WTC11 (cell line): ENCODE results near the gene ARMC2. TPM values are rescaled to one million over a fixed set of nuclear protein-coding genes. Genes with fewer than 3 reads are reported as not detected.
"Not testable (repeated sequence)": the region's sequence is repeated elsewhere in the genome, so short reads cannot be mapped to it uniquely, and the experiment has no call there.

ENCODE experiments used
- ATAC-seq: fragments of 200-7000 bp; cut with Tn5 transposase; 2 replicates; pipeline ENCODE4 v1.10.0; 2021; ENCODE audit warnings: mild to moderate bottlenecking, moderate library complexity
- CTCF ChIA-PET: fragments of 300-600 bp; sonication (Branson Sonifier 250); formaldehyde crosslinking; loops from one replicate; lab custom pipeline; 2021; ENCODE audit warnings: antibody characterized with exemption; lab: Charles Lee
- POLR2A ChIA-PET: fragments of 350-600 bp; sonication (Branson Sonifier 250); formaldehyde crosslinking; loops from one replicate; lab custom pipeline; 2021; ENCODE audit warnings: antibody characterized with exemption; lab: Charles Lee
- DNase-seq: peaks from one replicate; pipeline ENCODE4 v3.0.0; 2021; ENCODE audit warnings: low spot score
- H3K27ac Mint-ChIP-seq: 2 replicates; pipeline ENCODE4 v1.8.0; 2021; ENCODE audit warnings: mixed read lengths
- H3K27me3 Mint-ChIP-seq: 2 replicates; pipeline ENCODE4 v1.8.0; 2021; ENCODE audit warnings: low read depth, mild to moderate bottlenecking, moderate library complexity, mixed read lengths
- H3K36me3 Mint-ChIP-seq: 2 replicates; pipeline ENCODE4 v1.8.0; 2021; ENCODE audit warnings: mixed read lengths
- H3K4me1 Mint-ChIP-seq: 2 replicates; pipeline ENCODE4 v1.8.0; 2022; ENCODE audit warnings: mixed read lengths
- H3K4me3 Mint-ChIP-seq: 2 replicates; pipeline ENCODE4 v1.8.0; 2021; ENCODE audit warnings: mild to moderate bottlenecking, moderate library complexity, mixed read lengths
- H3K9me3 Mint-ChIP-seq: 2 replicates; pipeline ENCODE4 v1.8.0; 2021; ENCODE audit warnings: mixed read lengths
- E2F4 ChIP-seq: sonication (generic); formaldehyde crosslinking; IDR thresholded peaks from 2 replicates; pipeline ENCODE4 v1.8.1; 2022; ENCODE audit warnings: low read depth, mild to moderate bottlenecking, moderate library complexity, missing genetic modification reagents, borderline replicate concordance
- ETV6 ChIP-seq: sonication (generic); formaldehyde crosslinking; IDR thresholded peaks from 2 replicates; pipeline ENCODE4 v1.8.1; 2022; ENCODE audit warnings: mild to moderate bottlenecking, missing genetic modification reagents
- GRHL2 ChIP-seq: fragments of 250-450 bp; sonication (Bioruptor Pico); IDR thresholded peaks from 2 replicates; pipeline ENCODE4 v1.8.0; 2022; ENCODE audit warnings: mild to moderate bottlenecking, moderate library complexity; ENCODE audit not compliant: insufficient replicate concordance, severe bottlenecking
- GTF2I ChIP-seq: fragments of 250-450 bp; sonication (Bioruptor Pico); conservative IDR thresholded peaks from 2 replicates; pipeline ENCODE4 v1.4.0; 2021; ENCODE audit warnings: mild to moderate bottlenecking
- IRF2 ChIP-seq: sonication (generic); formaldehyde crosslinking; IDR thresholded peaks from 2 replicates; pipeline ENCODE4 v1.8.0; 2022; ENCODE audit warnings: low read depth, missing genetic modification reagents, borderline replicate concordance
- KAT7 ChIP-seq: sonication (generic); formaldehyde crosslinking; IDR thresholded peaks from 2 replicates; pipeline ENCODE4 v1.8.1; 2023; ENCODE audit warnings: missing genetic modification reagents, mild to moderate bottlenecking, borderline replicate concordance
- NFATC4 ChIP-seq: fragments of 250-450 bp; sonication (Bioruptor Pico); IDR thresholded peaks from 2 replicates; pipeline ENCODE4 v1.9.0; 2021; ENCODE audit warnings: mild to moderate bottlenecking
- RORB ChIP-seq: fragments of 250-450 bp; sonication (Bioruptor Pico); IDR thresholded peaks from 2 replicates; pipeline ENCODE4 v1.9.0; 2021; ENCODE audit warnings: mild to moderate bottlenecking
- SOX15 ChIP-seq: fragments of 250-450 bp; sonication (Bioruptor Pico); IDR thresholded peaks from 2 replicates; pipeline ENCODE4 v1.9.0; 2021; ENCODE audit warnings: mild to moderate bottlenecking
- ZNF219 ChIP-seq: sonication (generic); formaldehyde crosslinking; IDR thresholded peaks from 2 replicates; pipeline ENCODE4 v1.8.0; 2023; ENCODE audit warnings: missing genetic modification reagents, mild to moderate bottlenecking, borderline replicate concordance
- ZNF232 ChIP-seq: sonication (generic); formaldehyde crosslinking; IDR thresholded peaks from 2 replicates; pipeline ENCODE4 v1.8.0; 2022; ENCODE audit warnings: mild to moderate bottlenecking, missing genetic modification reagents
- ZNF317 ChIP-seq: sonication (generic); formaldehyde crosslinking; IDR thresholded peaks from 2 replicates; pipeline ENCODE4 v1.8.1; 2023; ENCODE audit warnings: low read depth, mild to moderate bottlenecking, moderate library complexity, missing genetic modification reagents, borderline replicate concordance
- total RNA-seq: library from RNA; stranded (reverse); gene quantifications from 3 replicates; pipeline ENCODE4 v1.2.3, GENCODE V29; 2021
- TF ChIP-seq, protein P1 (sequence below): sonication (generic); formaldehyde crosslinking; IDR thresholded peaks from 2 replicates; pipeline ENCODE4 v1.8.0; 2022; ENCODE audit warnings: mild to moderate bottlenecking, missing genetic modification reagents
- TF ChIP-seq, protein P2 (sequence below): sonication (generic); formaldehyde crosslinking; IDR thresholded peaks from 2 replicates; pipeline ENCODE4 v1.8.0; 2022; ENCODE audit warnings: mild to moderate bottlenecking, missing genetic modification reagents
- TF ChIP-seq, protein P3 (sequence below): sonication (generic); formaldehyde crosslinking; IDR thresholded peaks from 2 replicates; pipeline ENCODE4 v1.8.0; 2022; ENCODE audit warnings: mild to moderate bottlenecking, missing genetic modification reagents
- TF ChIP-seq, protein P4 (sequence below): sonication (generic); formaldehyde crosslinking; conservative IDR thresholded peaks from 2 replicates; pipeline ENCODE4 v1.8.1; 2022; ENCODE audit warnings: mild to moderate bottlenecking, missing genetic modification reagents

The ARMC2 gene
- total RNA-seq, 1 experiment from 2014 or later, result 5.2 TPM

DNA sequence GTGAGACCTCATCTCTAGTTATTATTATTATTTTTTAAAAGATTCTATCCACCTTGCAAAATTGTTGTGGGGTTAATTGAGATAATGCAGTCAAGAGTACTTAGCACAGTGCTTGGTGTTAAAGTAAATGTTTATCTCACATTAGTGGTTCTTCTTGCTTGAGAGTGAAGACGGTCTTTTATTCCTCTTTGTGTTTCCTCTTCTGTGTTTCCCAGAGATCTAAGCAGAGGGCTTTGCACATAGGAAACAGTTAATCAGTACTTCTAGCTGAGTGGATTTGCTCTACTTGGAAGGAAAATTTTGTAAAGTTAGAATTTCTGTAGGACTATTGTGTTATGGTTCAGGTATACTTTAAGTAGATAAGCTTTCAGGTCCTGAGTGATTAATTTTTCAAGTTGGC lies 3.5 kb downstream of the ARMC2 start:
- TF ChIP-seq, protein P1, sequence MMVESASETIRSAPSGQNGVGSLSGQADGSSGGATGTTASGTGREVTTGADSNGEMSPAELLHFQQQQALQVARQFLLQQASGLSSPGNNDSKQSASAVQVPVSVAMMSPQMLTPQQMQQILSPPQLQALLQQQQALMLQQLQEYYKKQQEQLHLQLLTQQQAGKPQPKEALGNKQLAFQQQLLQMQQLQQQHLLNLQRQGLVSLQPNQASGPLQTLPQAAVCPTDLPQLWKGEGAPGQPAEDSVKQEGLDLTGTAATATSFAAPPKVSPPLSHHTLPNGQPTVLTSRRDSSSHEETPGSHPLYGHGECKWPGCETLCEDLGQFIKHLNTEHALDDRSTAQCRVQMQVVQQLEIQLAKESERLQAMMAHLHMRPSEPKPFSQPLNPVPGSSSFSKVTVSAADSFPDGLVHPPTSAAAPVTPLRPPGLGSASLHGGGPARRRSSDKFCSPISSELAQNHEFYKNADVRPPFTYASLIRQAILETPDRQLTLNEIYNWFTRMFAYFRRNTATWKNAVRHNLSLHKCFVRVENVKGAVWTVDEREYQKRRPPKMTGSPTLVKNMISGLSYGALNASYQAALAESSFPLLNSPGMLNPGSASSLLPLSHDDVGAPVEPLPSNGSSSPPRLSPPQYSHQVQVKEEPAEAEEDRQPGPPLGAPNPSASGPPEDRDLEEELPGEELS, result no peak
- TF ChIP-seq ZNF317 (CRISPR knock-in tag) (no peak), E2F4 (CRISPR knock-in tag) (no peak), ZNF232 (CRISPR knock-in tag) (no peak), NFATC4 (CRISPR knock-in tag) (no peak), GTF2I (no peak), RORB (CRISPR knock-in tag) (no peak), IRF2 (CRISPR knock-in tag) (no peak), ETV6 (CRISPR knock-in tag) (no peak)
- TF ChIP-seq, protein P2, sequence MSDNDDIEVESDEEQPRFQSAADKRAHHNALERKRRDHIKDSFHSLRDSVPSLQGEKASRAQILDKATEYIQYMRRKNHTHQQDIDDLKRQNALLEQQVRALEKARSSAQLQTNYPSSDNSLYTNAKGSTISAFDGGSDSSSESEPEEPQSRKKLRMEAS (CRISPR knock-in tag), result no peak
- TF ChIP-seq, protein P3, sequence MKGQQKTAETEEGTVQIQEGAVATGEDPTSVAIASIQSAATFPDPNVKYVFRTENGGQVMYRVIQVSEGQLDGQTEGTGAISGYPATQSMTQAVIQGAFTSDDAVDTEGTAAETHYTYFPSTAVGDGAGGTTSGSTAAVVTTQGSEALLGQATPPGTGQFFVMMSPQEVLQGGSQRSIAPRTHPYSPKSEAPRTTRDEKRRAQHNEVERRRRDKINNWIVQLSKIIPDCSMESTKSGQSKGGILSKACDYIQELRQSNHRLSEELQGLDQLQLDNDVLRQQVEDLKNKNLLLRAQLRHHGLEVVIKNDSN, result no peak
- Mint-ChIP-seq H3K36me3 (peaks cover 23% of the 10 kb centered on the region), H3K27ac (no peak overlapping the region), H3K9me3 (peaks cover 13% of the 10 kb centered on the region), H3K4me3 (no peak overlapping the region), H3K27me3 (no peaks in the 10 kb centered on the region), H3K4me1 (peaks cover 13% of the 10 kb centered on the region)
- ChIA-PET CTCF (no interaction called here), POLR2A (no interaction called here)
- DNase-seq, result no peak
- ATAC-seq, result no peak

- ATAC-seq, result no peak
- CTCF ChIA-PET, result no interaction called here
- H3K27me3 Mint-ChIP-seq, result no peaks in the 10 kb centered on the region
These were observed 4.9 kb downstream of the ARMC2 start for GRCh38 chr6:108853077-108853476.

GRCh38 chr6:108862479-108863191 lies 14.4 kb downstream of the ARMC2 start:
- no peak overlapping the region for H3K27ac Mint-ChIP-seq
- POLR2A ChIA-PET, result no interaction called here
- DNase-seq, result no peak
- no peaks in the 10 kb centered on the region for H3K27me3 Mint-ChIP-seq
- peaks cover 21% of the 10 kb centered on the region for H3K4me1 Mint-ChIP-seq
- CTCF ChIA-PET, result interaction anchor here (1.1 kb wide), 1 partner anchor 24 kb away, joined by 3 read pairs; no protein-coding TSS in a partner anchor
- ATAC-seq, result no peak
- TF ChIP-seq SOX15 (no peak), KAT7 (CRISPR knock-in tag) (no peak)
- peaks cover 2% of the 10 kb centered on the region for H3K9me3 Mint-ChIP-seq
- H3K36me3 Mint-ChIP-seq, result peaks cover 10% of the 10 kb centered on the region
- no peak overlapping the region for H3K4me3 Mint-ChIP-seq

More at GRCh38 chr6:108853077-108853476, 4.9 kb downstream of the ARMC2 start:
- Mint-ChIP-seq H3K36me3 (peaks cover 37% of the 10 kb centered on the region), H3K27ac (no peak overlapping the region), H3K9me3 (peaks cover 23% of the 10 kb centered on the region), H3K4me1 (peaks cover 5% of the 10 kb centered on the region), H3K4me3 (no peak overlapping the region)
- DNase-seq, result no peak
- POLR2A ChIA-PET, result no interaction called here
- TF ChIP-seq ZNF219 (CRISPR knock-in tag) (no peak), GRHL2 (no peak)
- TF ChIP-seq, protein P4, sequence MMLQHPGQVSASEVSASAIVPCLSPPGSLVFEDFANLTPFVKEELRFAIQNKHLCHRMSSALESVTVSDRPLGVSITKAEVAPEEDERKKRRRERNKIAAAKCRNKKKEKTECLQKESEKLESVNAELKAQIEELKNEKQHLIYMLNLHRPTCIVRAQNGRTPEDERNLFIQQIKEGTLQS (CRISPR knock-in tag), result no peak

GRCh38 chr6:108865751-108866286 lies 17.6 kb downstream of the ARMC2 start:
- not testable (repeated sequence) for H3K4me3 Mint-ChIP-seq, H3K27ac Mint-ChIP-seq, DNase-seq, H3K36me3 Mint-ChIP-seq, H3K4me1 Mint-ChIP-seq, H3K9me3 Mint-ChIP-seq, ATAC-seq, H3K27me3 Mint-ChIP-seq
- ChIA-PET POLR2A (interaction anchor here (0.6 kb wide), 1 partner anchor 106 kb away, joined by 4 read pairs; no protein-coding TSS in a partner anchor), CTCF (interaction anchor here (0.6 to 0.8 kb wide), 2 partner anchors 28 to 128 kb away, joined by 3 to 5 read pairs; no protein-coding TSS in a partner anchor)
